Germinal center (tissue), 1 donor: ENCODE measurements around the gene RANBP3L.
A peak's percentile ranks its signal among the peaks of the same experiment; 100 is the strongest.
"Not testable (repeated sequence)": the region's sequence is repeated elsewhere in the genome, so short reads cannot be mapped to it uniquely, and the experiment has no call there.

Source experiments
- DNase-seq: peaks from one replicate; pipeline ENCODE4 v3.0.0; 2012; ENCODE audit warnings: mixed read lengths, low spot score

Gene RANBP3L, protein sequence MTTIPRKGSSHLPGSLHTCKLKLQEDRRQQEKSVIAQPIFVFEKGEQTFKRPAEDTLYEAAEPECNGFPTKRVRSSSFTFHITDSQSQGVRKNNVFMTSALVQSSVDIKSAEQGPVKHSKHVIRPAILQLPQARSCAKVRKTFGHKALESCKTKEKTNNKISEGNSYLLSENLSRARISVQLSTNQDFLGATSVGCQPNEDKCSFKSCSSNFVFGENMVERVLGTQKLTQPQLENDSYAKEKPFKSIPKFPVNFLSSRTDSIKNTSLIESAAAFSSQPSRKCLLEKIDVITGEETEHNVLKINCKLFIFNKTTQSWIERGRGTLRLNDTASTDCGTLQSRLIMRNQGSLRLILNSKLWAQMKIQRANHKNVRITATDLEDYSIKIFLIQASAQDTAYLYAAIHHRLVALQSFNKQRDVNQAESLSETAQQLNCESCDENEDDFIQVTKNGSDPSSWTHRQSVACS

DNA sequence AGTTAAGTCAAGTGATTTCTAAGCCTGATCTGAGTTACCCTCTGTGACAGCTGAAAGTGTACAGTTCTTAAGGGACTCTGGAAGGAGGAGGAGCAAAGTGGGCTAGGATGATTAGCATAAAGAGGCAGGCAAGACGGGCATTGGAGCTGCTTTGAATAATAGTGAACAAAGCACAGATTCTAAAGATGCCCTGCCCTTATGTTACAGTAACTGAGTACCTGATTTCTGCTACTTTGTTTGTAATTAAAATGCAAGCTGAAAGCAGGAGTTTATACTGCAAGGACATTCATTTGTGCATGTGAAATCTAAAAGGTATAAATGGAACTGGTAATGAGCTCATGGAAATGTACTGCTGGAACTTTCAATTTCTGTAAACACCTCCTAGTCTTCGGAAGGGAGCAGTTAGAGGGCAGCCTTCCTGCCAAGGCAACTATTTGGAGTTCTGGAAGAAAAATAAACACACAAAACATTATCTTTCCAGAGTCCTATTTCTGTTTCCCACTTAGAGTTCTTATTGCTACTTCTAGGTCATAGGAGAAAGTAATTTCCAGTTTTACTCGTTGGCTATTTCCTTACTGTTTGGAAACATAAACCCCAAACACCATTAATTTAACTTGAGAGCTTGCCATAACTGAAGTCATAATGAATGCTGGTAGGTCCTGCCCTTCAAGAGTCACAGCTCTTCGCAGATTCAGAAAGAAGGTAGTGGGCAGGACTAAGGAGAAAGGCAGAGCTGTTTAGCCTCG is at the start of gene RANBP3L:
RANBP3L (minus strand) TSS at position 45 of the 746 bp plus-strand sequence. CDS start 486 bp downstream, outside the sequence.
- no peak for DNase-seq

DNA sequence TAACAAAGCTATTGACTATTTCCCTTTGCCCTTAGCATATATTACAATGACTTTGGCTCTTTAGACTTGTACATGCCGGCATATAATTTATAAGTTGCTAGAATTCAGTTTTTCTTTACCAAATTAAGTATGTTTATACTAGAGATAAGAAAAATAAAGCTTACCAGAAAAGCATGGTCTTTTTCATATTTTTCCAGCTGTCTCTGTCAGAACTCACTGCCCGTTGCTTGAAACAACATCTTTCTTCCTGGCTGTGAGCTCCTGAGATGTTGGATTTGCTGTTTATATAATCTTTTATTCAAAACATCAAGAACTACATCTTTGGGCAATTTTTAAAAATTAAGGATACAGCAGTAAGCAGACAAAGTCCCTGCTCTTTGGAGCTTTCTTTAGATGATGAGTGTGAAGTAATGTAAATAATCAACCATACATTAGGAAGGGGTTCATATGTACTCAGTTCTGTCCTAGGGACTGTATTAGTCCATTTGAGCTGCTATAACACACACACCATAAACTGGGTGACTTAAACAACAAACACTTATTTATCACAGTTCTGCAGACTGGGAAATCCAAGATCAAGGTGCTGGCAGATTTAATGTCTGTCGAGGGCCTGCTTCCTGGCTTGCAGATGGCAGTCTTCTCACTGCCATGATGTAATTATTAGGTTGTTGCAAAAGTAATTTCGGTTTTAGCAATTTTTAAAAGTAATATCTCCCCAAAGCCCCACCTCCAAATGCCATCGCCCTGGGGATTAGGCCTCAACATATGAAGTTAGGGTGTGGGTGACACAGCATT is 45.4 kb upstream of the RANBP3L start:
- DNase-seq = no peak

DNA sequence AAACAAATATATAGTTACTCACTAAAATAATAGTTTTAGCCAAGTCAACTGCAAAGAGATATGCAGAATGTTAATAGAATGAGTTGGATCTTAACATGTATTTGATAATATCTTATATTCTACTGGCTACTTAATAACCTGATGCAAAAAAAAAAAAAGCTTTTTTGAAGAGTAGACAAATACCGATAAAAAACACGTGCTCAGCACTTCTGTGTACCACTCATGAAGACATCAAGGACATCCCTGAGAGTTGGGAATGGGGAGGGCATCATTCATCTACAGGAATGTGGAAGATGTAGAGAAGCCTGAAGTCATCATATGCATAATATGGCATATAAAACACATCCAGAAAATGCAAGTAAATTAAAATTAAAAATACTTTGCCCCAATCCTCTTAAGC is 43.2 kb upstream of the RANBP3L start:
- no peak for DNase-seq

DNA sequence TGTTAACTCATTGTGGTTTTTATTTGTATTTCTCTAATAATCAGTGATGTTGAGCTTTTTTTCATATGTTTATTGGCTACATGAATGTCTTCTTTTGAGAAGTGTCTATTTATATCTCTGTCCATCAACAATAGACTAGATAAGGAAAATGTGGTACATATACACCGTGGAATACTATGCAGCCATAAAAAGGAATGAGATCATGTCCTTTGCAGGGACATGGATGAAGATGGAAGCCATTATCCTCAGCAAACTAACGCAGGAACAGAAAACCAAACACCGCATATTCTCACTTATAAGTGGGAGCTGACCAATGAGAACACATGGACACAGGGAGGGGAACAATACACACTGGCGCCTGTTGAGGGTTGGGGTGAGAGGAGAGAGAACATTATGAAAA is 40.0 kb upstream of the RANBP3L start:
- not testable (repeated sequence) for DNase-seq

DNA sequence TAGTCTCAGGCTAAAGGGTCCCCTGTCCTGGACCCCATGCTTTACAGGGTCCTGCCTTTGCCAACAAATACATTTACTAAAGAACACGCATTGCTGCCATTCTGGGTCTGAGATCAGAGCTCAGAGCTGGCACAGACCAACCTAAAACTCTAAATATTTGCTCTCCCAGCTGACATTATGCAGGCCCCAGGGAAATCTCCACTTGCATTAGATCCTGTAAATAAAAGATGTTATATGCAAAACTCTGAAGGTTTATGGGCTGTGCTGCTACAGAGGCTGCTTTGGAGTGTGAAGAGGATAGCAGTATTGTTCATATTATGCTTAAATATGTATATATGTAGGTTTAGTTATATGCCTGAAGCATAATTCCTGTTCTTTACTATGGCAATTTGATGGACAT is 35.9 kb upstream of the RANBP3L start:
- no peak for DNase-seq

DNA sequence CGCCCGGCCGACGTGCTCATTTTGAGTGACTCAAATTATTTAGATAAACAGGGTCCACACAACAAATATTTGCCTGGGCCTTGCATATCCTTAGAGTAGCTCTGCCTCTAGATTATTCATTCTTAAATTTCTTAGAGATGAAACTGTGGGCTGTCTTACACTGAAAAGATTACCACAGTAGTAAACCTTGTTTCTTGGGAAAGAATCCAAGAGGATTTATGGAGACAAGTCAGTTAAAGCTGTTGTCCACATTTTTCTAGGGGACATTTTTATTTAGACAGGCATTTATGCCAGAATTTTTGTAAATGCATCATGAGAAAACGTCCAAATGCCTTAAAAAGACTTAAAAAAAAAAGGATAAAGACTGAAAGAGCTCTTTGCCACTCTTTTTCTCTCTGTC is 32.6 kb upstream of the RANBP3L start:
- DNase-seq = no peak

DNA sequence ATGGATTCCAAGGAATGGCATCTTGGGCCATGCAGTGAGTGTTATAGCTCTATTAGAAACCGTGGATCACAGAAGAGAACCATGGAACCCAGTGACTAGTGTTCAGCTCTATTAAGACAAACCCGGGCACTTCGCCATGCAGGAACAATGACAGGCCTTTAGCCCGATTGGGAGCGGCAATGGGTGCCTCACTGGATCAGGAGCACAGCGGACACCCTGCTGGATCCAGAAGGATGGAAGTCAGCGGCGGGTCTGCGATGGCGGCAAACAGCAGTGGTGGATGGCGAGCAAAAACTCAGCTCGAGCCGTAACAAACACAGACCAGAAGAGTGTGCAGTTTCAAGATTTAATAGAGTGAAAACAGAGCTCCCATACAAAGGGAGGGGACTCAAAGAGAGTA is 31.0 kb upstream of the RANBP3L start:
- not testable (repeated sequence) for DNase-seq

DNA sequence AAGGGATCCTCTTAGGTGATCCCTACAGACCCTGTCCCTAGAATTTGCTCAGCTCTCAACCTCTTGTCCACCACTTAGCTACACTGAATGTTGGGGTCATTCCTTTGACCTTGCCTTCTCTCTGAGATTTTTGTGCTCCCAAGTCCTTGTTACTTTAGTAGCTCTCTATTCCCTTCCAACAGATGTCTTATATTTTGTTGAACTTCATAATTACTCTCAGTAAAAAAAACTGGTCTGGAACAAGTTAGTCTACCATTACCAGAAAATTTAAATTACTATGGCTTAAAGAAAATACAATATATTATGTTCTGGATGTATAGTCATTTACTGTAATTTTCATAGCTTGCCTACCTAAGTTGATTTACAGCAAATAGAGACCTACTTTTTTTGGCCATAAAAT is 23.5 kb upstream of the RANBP3L start:
- no peak for DNase-seq

DNA sequence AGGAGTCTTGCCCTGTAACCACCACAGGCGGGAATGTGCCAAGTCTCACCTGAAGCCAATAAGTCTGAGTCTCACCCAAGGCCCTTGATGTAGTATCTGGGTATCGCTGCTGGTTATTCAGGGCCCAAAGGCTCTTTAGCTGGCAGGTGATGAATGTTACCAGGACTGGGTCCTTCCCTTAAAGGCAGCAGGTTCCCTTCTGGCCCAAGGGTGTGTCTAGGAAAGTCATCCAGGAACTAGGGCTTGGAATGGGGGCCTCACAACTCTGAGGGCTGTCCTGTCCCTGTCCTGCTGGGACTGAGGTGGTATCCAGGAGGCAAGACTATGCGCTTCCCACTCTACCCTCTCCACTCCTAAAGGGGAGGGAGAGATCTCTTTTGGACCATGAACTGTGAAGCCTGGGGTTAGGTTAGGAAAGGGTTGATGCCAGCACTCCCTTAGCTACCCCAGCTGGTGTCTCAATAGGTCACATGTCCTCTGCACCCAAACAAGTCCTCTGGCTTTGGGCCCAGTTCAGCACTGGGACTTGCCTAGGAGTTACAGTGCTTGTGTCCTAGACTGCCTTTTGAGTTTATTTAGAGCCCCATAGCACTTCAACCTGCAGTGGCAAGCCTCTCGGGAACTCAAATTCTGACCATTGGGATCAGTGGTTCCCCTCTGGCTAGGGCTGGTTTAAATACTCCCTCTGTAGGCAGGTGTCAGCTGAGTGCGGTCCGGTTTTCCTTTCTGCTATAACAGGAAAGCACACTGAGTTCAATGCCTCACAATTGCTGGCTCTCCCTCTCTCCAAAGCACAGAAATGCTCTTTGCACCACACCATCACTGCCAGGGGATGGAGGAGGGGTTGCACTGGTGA is 22.5 kb upstream of the RANBP3L start:
- no peak for DNase-seq

DNA sequence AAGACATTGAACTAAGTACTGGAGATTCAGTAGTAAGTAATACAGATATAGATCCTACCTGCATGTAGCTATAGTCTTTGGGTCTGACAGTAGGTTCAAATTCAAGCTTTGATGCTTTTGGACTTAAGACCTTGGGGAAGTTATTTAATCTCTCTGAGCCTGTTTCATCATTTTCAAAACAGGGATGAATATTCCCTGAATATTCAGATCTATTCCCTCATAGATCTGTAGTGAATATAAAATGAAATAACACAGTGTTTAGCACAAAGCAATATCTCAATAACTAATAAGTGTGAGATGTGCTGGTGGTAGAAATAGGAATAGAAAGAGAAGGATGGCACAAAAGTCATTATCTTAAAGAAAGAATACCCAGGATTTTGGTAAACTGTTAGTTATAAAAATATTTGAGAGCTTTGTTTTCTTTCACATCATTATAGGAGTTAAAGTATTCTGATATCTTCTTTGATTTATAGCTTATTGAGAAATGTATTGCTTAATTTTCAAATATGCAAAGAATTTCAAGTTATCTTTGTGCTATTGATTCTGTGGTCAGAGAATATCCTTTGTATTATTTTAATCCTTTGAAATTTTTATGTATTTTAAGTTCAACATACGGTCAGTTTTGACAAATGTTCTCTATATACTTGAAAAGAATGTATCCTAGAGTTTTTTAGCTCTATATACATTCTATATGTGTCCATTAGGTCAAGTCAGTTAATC is 11.4 kb upstream of the RANBP3L start:
- DNase-seq = no peak

DNA sequence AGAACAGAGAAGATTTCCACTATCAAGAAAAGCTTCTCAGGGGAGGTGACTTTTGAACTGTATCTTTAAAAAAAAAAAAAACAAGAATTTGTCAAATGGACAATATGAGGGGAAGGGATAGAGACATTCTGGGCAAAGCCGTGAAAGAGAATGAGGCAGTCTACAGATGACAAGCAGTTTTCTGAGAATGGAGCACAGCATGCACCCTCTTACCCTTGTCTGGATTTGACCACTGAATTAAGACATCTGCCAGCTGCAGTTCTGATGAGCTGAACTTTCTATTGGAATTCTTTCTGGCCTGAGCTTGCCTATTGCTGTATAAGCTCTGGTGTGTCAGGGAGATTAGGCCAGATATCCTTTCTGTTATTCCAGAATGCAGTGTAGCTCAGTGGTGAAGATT is 10.3 kb upstream of the RANBP3L start:
- DNase-seq = no peak

DNA sequence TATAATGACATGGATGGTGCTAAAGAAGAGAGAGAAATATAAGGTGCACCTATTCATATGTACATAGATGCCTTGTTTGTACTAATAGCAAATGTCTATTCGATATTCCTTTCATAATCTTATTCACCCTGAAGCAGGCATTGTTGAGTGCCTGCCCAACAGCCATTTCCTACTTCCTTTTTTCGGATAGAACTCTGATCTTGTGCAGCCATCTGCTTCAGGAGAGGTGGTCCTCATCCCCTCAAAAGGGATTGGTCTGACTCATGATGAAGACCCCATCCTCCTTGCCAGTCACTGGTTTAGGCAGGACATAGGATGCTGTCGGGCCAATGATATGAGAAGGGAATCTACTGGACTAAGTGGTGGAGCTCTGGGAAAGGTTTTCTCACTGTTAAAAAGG is 8.4 kb upstream of the RANBP3L start:
- no peak for DNase-seq

DNA sequence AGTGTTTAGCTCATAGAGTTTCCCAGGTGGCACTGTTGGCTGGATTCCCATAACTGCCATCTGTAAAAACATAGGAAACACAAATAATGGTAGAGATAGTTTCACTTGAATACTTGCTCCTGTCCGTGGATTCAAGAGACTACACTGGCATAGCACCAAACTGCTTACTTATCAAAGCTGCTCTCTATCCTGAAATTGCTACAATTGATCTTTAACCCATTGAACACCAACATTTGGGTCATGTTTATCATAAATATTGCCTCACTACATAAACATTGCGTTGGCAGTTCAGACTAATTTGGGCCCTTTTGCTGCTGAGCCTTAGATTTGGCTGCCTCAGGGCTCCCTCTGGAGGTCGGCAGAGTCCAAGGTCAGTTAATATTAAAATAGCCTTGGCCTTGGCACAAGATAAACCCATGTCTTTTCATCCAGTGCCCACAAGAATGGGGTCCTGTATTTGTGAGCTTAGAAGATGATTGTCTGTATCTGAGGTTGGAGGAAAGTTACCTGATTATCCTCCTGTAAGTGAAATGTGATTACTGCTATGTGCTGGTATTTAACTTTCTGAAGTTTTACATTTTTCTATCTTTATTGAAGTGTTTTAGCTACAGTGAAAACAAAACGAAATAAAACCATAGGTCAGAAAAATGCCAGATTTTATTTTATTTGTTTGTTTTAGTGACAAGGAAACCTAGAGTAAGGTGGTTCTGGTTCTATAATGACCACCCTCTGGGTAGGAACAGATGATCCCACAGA is 4.0 kb upstream of the RANBP3L start:
- peak; percentile 4 for DNase-seq

DNA sequence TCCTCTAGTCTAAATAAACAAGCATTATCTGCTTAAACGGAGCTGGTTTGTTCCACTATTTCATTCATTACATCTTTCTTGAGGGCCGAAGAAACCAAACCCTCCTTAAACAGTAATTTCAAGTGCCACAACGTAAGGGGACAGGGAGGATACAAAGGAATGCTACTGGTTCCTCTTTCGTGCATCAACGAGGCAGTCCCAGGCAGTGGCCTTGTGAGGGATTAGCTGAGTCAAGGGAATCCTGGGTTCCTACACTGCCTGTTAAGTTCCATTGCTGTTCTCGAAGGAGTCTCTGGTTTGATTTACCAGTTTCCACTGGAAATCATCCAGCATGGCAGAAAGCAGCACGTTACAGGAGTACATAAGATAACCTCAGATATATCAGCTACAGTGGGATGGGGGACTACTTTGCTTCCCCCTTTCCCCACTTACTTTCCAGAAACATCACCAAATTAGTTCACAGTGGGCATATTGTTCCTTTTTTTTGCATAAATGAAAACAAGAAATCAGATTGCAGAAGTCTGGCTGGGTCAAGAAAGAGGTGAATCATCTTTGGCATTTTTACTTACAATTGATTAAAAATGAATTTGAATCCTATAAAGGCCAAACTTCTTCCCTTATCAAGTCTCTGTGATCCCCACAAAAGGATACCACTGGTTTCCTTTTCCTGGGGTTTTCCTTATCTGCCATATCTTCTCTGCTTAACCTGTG is 2.5 kb upstream of the RANBP3L start:
- DNase-seq = no peak

DNA sequence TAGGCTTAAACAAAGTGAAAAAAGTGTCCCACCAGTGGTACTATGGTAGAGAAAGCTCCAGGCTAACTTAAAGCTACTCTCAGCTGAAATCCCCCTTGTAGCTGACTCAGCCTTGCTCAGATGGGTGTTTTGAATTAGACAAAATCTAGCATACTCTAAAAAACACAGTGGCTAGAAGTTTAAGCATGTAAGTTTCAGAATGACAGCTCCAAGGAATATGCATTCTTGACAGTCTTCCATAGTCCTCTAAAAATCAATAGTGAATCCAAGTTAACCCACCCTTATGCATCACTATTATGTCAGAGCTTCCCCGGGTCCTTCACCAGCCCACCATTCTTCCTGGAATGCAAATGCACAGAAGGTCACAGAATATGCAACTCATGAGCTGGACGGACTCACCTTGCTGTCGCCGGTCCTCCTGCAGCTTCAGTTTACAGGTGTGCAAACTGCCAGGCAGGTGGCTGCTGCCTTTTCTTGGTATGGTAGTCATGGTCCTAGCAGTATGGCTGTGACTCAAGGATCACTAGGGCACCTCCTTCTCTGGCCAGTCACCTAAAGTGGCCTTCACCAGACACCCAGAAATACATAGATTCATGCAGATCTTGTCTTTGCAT is 668 bp downstream of the RANBP3L start:
- DNase-seq = no peak

DNA sequence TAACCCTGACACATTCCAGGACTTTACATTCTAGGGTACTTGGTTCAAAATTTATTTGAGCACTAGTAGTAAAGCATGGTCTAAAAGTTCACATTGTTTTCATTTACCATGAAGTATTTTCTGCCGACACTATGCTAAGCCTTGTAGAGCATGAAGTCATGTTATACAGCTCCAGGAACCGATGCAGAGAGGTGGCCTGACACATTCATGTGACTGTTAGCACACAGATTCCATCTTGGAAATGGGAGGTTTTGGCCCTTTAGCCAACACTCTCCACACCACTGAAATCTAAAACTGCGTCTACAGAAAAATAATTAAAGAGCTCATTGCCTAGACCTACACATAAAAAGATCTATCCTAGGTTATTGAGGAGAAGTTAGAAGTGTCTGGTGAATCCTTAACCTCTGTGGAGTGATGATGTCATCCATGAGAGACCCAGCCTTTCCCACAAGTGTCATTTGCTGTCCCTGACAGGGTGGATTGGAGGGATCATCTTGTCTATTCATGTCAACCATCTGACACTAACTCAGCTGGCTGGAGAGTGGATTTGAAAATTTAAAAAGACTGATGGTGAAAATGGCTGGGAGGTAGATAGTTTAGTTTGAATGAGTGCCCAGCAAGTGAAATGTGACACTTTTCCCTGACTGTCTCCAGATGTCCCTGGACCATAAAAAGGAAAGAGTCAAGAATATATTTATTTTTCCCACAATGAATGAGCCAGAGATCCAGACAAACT is 1.3 kb downstream of the RANBP3L start:
- no peak for DNase-seq

DNA sequence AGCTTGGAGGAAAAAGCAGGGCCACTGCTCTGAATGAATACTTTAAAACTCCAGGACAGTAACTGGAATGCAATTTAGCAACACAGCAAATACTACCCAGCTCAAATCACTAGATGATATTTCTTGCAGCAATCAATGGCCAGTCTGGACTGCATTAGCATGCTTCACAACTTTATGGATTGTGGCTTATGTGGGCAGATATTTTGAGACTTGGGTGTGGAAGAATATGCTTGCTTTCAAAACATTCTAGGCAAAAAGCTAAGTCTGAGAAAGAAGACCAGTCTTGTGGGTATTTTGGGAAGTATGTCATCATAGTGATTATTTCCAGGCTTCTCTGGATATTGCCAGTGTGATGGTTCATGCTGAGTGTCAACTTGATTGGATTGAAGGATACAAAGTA is 3.1 kb downstream of the RANBP3L start:
- no peak for DNase-seq

DNA sequence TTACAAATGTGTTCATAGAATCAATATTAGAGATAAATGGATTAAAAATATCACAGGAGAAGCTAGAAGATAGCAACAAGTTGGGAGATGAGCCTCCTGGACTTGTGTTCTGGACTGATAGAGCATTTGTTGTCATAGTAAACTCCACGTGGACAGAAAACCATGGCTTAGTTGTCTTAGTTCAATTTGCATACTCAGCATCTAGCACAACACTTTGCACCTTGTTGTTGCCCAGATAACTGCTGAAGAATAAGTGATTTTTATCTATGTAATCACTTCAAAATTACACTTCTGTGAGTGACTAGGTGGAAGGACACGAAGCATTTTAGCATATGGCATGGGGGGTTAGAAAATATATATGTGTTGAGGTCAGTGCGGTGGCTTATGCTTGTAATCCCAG is 4.0 kb downstream of the RANBP3L start:
- DNase-seq = no peak
